GM18867 (cell line): ENCODE measurements around the gene TM4SF4.

ENCODE experiments used
- ATAC-seq: cut with Tn5 transposase; IDR thresholded peaks from one replicate; pipeline ENCODE4 v1.9.1; 2021; ENCODE audit warnings: mild to moderate bottlenecking, moderate library complexity; ENCODE audit not compliant: unreplicated experiment

TM4SF4 gene

DNA sequence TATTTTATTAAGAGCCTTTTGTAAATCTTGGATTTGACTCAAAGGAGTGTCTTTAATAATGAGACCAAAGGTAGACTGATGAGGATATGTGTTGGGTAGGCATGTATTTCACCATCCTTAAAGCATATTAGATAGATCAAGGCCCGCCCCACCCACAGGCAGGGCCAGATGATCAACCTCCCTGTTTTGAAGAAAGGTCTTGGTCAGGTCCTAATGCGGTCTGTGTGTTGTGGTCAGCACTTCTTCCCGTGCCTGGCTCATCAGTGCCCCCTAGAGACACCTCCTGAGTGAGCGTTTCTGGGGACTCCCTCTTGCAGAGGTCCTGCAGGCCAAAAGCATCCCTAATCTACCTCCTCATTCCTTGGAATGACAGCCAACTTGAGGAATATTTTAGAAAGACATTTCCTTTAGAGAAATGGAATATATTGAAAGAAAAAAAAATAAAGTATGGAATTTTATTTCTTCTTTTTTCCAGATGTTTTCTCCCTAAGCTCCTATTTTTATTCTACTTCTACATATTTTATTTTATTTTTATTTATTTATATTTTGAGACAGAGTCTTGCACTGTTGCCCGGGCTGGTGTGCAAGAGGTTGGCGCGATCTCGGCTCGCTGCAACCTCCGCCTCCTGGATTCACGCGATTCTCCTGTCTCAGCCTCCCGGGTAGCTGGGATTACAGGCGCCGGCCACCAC lies 6.0 kb downstream of the TM4SF4 start:
- peak; percentile 98 for ATAC-seq

DNA sequence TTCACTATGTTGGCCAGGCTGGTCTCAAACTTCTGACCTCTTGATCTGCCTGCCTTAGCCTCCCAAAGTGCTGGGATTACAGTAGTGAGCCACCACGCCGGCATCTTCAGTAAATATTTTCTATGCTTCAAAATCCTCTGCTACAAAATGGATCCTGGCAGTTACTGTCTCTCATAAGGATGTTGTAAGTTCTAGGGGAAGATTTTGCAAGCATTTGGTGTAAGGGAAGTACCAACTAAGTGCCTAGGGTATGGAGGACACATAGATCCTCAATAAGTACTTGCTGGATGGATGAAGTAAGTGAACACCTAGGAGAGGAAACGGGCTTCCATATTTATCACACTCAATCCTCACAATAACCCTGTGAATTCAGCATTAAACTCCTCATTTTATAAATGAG lies 6.6 kb downstream of the TM4SF4 start:
- ATAC-seq = no peak

GRCh38 chr3:149481491-149481890 lies 7.0 kb downstream of the TM4SF4 start:
- ATAC-seq = no peak

- ATAC-seq = no peak
Observed at GRCh38 chr3:149486726-149487125, 12.2 kb downstream of the TM4SF4 start.

- ATAC-seq = peak; percentile 75
Observed at GRCh38 chr3:149487598-149488197, 13.2 kb downstream of the TM4SF4 start.

GRCh38 chr3:149489060-149489690 lies 14.7 kb downstream of the TM4SF4 start:
- ATAC-seq = no peak

- no peak for ATAC-seq
Observed at GRCh38 chr3:149490260-149490971, 15.9 kb downstream of the TM4SF4 start.

GRCh38 chr3:149493315-149494021 lies 19.0 kb downstream of the TM4SF4 start:
- ATAC-seq = no peak

DNA sequence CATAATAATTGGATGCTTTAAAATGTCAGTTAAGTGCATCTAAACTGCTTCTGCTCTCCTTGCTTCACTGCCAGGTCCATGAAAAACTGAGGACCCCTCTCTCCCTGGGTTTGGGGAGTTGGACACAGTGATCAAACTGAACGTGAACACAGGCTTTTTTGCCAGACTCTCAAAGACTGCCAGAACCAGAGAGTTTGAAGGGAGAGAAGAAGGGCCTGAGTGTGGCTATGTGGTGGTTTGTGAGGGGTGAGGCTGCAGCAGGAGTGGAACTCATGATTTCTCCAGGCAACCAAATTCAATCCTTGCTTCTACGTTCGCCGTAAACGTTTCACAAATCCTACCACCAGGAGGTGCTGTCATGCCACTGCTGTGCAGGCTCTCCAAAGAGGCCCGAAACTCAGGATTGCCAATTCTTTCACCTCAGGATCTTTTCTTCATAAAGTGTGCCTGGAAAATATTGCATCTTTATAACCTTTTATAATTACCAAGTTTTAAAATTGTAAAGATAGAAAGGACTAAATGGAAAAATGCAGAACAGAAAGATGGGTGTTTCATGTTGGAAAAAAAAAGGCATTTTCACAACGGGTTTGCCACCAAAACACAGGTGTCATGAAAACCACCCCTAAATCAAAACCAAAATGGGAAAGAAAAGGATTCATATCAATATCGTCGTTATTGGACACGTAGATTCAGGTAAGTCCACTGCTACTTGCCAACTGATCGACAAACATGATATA lies 19.7 kb downstream of the TM4SF4 start:
- ATAC-seq = peak; percentile 53

- ATAC-seq = no peak
Observed at GRCh38 chr3:149494759-149495580, 20.5 kb downstream of the TM4SF4 start.

DNA sequence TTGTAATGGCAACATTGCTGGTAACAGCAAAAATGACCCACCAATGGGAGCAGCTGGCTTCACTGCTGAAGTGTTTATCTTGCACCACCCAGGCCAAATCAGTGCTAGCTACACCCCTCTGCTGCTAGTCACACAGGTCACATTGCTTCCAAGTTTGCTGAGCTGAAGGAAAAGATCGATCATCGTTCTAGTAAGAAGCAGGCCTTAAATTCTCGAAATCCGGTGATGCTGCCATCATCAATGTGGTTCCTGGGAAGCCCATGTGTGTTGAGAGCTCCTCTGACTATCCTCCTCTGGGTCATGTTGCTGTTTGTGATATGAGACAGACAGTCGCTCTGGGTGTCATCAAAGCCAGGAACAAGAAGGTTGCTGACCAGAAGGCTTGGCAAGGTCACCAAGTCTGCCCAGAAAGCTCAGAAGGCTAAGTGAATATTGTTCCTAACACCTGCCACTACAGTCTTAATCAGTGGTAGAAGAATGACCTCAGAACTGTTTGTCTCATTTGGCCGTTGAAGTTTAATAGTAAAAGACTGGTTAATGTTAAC lies 21.2 kb downstream of the TM4SF4 start:
- no peak for ATAC-seq

GRCh38 chr3:149496891-149497290 lies 22.4 kb downstream of the TM4SF4 start:
- ATAC-seq = no peak

- no peak for ATAC-seq
Observed at GRCh38 chr3:149497966-149498670, 23.6 kb downstream of the TM4SF4 start.

- ATAC-seq = no peak
Observed at GRCh38 chr3:149501524-149501923, 27.0 kb downstream of the TM4SF4 start.

- ATAC-seq = no peak
Observed at GRCh38 chr3:149502438-149502837, 27.9 kb downstream of the TM4SF4 start.

DNA sequence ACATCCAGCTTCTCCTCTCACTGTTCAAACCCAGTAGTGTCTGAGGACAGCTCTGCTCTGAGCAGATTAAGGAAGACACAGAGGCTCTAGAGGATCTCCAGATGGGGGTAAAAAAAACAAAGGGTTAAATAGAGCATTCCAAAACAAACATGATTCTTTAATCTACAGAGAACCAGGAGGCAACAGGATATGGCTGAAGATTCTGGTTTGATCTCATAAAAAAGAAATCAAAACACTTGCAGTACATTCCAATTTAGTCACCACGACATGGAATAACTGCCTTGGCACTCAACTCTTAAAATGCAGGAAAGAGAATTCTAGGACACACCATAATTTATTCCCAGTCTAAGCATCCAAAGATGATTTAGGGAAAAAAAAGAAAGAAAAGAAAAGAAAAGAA lies 32.0 kb downstream of the TM4SF4 start:
- no peak for ATAC-seq

GRCh38 chr3:149506965-149507364 lies 32.5 kb downstream of the TM4SF4 start:
- ATAC-seq = no peak

- no peak for ATAC-seq
Observed at GRCh38 chr3:149507491-149508324, 33.2 kb downstream of the TM4SF4 start.
